Measurements from ENCODE around the gene SPINT3. TPM values are rescaled to one million over a fixed set of nuclear protein-coding genes. Genes with fewer than 3 reads are reported as not detected.
A peak's percentile ranks its signal among the peaks of the same experiment; 100 is the strongest.

Gene SPINT3
- total RNA-seq, 1 experiment from 2014 or later = not detected

- DNase-seq (ENCODE audit: low spot score) = no peak
- Mint-ChIP-seq H3K9me3 (no peaks in the 10 kb centered on the region), H3K27me3 (ENCODE audit: low read depth) (no peaks in the 10 kb centered on the region), H3K27ac (no peak overlapping the region), H3K4me3 (no peak overlapping the region), H3K36me3 (no peaks in the 10 kb centered on the region), H3K4me1 (0 out of 2 replicates have a peak, but pooled peaks cover 4% of the 10 kb centered on the region)
- ATAC-seq = no peak
- POLR2A ChIA-PET = no interaction called here
- CTCF ChIA-PET = interaction anchor here (1.0 to 1.4 kb wide), 4 partner anchors 37 to 208 kb away, joined by 3 to 4 read pairs (median 3); partner anchors contain the start of gene WFDC6
- TF ChIP-seq TP53 (CRISPR knock-in tag; IDR thresholded peaks at IDR 0.05) = no peak
These were observed 13.8 kb downstream of the SPINT3 start for GRCh38 chr20:45501600-45501999.

DNA sequence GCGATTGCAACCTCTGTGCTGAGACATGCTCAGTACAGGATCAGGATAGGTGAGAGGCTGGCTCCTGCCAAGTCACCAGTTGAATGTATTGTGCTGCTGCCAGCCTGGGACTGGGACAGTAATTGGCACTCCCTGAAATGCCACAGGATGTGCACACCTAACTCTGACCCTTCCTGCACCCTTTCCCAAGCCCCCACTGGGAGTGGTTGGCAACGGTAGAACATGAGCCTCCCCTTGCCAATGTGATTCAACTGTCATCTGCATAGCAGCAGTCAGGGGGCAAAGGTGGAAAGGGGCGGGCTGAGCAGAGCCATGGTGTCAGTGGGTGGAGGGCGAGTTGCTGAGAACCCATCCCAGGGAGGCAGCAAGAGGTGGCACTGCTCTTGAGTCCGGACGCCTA lies 15.4 kb downstream of the SPINT3 start:
- POLR2A ChIA-PET = no interaction called here
- no peak for DNase-seq (ENCODE audit: low spot score)
- no peak for TF ChIP-seq ZNF317 (CRISPR knock-in tag; IDR thresholded peaks at IDR 0.05; ENCODE audit: borderline replicate concordance, low read depth)
- TF ChIP-seq E2F5 (CRISPR knock-in tag; IDR thresholded peaks at IDR 0.05) = no peak
- ATAC-seq = no peak
- H3K4me3 Mint-ChIP-seq = no peak overlapping the region
- no peaks in the 10 kb centered on the region for H3K36me3 Mint-ChIP-seq
- no peaks in the 10 kb centered on the region for H3K9me3 Mint-ChIP-seq
- H3K4me1 Mint-ChIP-seq = 0 out of 2 replicates have a peak, but pooled peaks cover 4% of the 10 kb centered on the region
- no peak overlapping the region for H3K27ac Mint-ChIP-seq
- CTCF ChIA-PET = interaction anchor here (1.9 to 5.2 kb wide), 3 partner anchors 13 to 271 kb away, joined by 4 to 34 read pairs (median 21); partner anchors contain the start of gene WFDC10A
- H3K27me3 Mint-ChIP-seq (ENCODE audit: low read depth) = no peaks in the 10 kb centered on the region

- TF ChIP-seq ZNF263 (CRISPR knock-in tag; IDR thresholded peaks at IDR 0.05; ENCODE audit: low read depth) (no peak), ATF6 (CRISPR knock-in tag; IDR thresholded peaks at IDR 0.05) (no peak), FOXK1 (CRISPR knock-in tag; IDR thresholded peaks at IDR 0.05) (no peak), GTF2I (CRISPR knock-in tag; conservative IDR thresholded peaks at IDR 0.05) (no peak), ZBTB21 (CRISPR knock-in tag; IDR thresholded peaks at IDR 0.05; ENCODE audit: borderline replicate concordance) (no peak), RORB (CRISPR knock-in tag; IDR thresholded peaks at IDR 0.05) (no peak), SP1 (CRISPR knock-in tag; conservative IDR thresholded peaks at IDR 0.05) (no peak), ESRRA (CRISPR knock-in tag; IDR thresholded peaks at IDR 0.05; ENCODE audit: borderline replicate concordance) (no peak), ZBTB43 (CRISPR knock-in tag; IDR thresholded peaks at IDR 0.05) (no peak), KAT7 (CRISPR knock-in tag; IDR thresholded peaks at IDR 0.05; ENCODE audit: borderline replicate concordance) (no peak), ZNF423 (CRISPR knock-in tag; IDR thresholded peaks at IDR 0.05) (no peak)
- TF ChIP-seq, protein P1, sequence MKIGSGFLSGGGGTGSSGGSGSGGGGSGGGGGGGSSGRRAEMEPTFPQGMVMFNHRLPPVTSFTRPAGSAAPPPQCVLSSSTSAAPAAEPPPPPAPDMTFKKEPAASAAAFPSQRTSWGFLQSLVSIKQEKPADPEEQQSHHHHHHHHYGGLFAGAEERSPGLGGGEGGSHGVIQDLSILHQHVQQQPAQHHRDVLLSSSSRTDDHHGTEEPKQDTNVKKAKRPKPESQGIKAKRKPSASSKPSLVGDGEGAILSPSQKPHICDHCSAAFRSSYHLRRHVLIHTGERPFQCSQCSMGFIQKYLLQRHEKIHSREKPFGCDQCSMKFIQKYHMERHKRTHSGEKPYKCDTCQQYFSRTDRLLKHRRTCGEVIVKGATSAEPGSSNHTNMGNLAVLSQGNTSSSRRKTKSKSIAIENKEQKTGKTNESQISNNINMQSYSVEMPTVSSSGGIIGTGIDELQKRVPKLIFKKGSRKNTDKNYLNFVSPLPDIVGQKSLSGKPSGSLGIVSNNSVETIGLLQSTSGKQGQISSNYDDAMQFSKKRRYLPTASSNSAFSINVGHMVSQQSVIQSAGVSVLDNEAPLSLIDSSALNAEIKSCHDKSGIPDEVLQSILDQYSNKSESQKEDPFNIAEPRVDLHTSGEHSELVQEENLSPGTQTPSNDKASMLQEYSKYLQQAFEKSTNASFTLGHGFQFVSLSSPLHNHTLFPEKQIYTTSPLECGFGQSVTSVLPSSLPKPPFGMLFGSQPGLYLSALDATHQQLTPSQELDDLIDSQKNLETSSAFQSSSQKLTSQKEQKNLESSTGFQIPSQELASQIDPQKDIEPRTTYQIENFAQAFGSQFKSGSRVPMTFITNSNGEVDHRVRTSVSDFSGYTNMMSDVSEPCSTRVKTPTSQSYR (CRISPR knock-in tag; IDR thresholded peaks at IDR 0.05) = no peak
- TF ChIP-seq, protein P2, sequence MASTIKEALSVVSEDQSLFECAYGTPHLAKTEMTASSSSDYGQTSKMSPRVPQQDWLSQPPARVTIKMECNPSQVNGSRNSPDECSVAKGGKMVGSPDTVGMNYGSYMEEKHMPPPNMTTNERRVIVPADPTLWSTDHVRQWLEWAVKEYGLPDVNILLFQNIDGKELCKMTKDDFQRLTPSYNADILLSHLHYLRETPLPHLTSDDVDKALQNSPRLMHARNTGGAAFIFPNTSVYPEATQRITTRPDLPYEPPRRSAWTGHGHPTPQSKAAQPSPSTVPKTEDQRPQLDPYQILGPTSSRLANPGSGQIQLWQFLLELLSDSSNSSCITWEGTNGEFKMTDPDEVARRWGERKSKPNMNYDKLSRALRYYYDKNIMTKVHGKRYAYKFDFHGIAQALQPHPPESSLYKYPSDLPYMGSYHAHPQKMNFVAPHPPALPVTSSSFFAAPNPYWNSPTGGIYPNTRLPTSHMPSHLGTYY (CRISPR knock-in tag; IDR thresholded peaks at IDR 0.05) = no peak
- TF ChIP-seq, protein P3, sequence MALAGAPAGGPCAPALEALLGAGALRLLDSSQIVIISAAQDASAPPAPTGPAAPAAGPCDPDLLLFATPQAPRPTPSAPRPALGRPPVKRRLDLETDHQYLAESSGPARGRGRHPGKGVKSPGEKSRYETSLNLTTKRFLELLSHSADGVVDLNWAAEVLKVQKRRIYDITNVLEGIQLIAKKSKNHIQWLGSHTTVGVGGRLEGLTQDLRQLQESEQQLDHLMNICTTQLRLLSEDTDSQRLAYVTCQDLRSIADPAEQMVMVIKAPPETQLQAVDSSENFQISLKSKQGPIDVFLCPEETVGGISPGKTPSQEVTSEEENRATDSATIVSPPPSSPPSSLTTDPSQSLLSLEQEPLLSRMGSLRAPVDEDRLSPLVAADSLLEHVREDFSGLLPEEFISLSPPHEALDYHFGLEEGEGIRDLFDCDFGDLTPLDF (CRISPR knock-in tag; IDR thresholded peaks at IDR 0.05) = no peak
- H3K9me3 Mint-ChIP-seq = no peaks in the 10 kb centered on the region
- ChIA-PET POLR2A (no interaction called here), CTCF (interaction anchor here (0.5 to 5.2 kb wide), 14 partner anchors 11 to 905 kb away, joined by 3 to 34 read pairs (median 4); partner anchors contain the start of genes WFDC10A and WFDC6)
- no peaks in the 10 kb centered on the region for H3K36me3 Mint-ChIP-seq
- ATAC-seq (peak; percentile 59), DNase-seq (ENCODE audit: low spot score) (no peak)
- no peak overlapping the region for H3K4me3 Mint-ChIP-seq
- H3K27ac Mint-ChIP-seq = no peak overlapping the region
- 0 out of 2 replicates have a peak, but pooled peaks cover 4% of the 10 kb centered on the region for H3K4me1 Mint-ChIP-seq
- no peaks in the 10 kb centered on the region for H3K27me3 Mint-ChIP-seq (ENCODE audit: low read depth)
These were observed 17.4 kb downstream of the SPINT3 start for GRCh38 chr20:45497971-45498494.

Measured in WTC11 (cell line).